ENCODE measurements around the gene NOL9.

Gene NOL9

DNA sequence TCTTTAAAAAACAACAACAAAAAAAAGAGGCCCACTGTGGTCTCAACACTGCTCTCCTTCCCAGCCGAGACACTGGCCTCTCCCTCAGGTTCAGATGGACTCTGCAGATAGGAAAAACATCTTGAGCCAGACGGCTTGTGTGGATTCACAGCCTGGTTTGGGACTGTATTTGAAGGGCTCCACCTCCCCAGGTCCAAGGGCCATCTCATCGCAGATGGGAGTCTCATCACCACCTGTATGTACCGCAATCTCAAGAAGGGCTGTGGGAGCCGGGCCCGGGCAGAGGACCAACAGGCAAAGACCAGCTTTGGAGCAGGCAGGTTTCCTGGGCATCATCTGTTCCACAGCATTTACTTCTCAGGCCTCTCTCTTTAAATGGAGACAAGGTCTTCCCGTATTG is 35.7 kb upstream of the NOL9 start:
- DNase-seq (ENCODE audit: low read depth in 2 of 2): no peak

DNA sequence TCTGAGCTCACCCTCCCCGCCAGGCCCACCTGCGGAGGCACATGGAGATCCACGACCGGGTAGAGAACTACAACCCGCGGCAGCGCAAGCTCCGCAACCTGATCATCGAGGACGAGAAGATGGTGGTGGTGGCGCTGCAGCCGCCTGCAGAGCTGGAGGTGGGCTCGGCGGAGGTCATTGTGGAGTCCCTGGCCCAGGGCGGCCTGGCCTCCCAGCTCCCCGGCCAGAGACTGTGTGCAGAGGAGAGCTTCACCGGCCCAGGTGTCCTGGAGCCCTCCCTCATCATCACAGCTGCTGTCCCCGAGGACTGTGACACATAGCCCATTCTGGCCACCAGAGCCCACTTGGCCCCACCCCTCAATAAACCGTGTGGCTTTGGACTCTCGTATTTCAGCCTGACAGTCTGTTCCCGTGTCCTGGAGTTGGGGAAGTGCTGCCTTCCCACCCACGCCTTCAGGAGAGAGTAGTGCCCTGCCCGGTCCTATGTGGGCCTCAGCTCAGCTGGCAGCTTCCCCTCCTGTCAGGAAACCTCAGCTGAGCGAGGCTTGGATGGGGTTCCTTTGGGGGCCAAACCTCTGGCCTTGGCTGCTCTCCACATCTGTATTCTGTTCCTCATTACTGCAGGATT is 34.7 kb upstream of the NOL9 start:
- no peak for DNase-seq (ENCODE audit: low read depth in 2 of 2)

DNA sequence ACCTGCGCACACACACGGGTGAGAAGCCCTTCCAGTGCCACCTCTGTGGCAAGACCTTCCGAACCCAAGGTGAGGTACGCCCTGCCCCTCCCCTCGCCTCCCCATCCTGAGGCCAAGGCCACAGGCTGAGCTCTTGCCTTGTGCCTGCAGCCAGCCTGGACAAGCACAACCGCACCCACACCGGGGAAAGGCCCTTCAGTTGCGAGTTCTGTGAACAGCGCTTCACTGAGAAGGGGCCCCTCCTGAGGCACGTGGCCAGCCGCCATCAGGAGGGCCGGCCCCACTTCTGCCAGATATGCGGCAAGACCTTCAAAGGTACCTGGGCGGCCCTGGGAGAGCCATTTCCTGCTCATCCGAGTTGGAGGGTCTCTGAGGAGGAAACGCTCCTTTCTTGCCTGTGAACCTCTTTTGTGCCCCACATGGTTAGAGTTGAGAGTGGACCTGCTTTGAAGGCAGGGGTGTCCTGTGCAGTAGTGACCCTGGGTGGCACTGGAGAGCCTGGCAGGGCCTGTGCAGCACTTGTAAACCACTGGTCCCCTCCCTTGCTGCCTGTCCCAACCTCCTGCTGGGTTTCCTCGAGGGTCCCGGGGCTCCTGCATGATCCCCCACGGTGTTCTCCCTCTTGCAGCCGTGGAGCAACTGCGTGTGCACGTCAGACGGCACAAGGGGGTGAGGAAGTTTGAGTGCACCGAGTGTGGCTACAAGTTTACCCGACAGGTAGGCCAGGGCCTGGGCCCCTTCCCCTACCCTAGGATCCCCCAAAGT is 34.0 kb upstream of the NOL9 start:
- DNase-seq (ENCODE audit: low read depth in 2 of 2): no peak

- no peak for DNase-seq (ENCODE audit: low read depth in 2 of 2)
These were observed 33.1 kb upstream of the NOL9 start for GRCh38 chr1:6587261-6588005.

GRCh38 chr1:6586404-6586816 is 32.1 kb upstream of the NOL9 start:
- no peak for DNase-seq (ENCODE audit: low read depth in 2 of 2)

DNA sequence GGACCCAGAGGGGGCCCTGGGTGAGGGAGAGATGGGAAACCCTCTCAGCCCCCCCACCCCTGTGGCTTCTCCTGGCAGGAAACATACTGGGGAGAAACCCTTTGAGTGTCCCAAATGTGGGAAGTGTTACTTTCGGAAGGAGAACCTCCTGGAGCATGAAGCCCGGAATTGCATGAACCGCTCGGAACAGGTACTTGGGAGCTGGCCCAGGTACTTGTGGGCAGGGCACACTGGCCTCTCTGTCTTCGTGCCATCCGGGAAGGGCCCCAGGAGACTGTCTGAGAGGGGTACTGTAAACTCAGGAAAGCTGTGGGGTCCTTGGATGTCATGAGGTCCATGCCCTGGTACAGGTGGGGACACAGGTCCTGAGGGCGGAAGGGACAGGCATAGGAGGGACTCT is 31.5 kb upstream of the NOL9 start:
- DNase-seq (ENCODE audit: low read depth in 2 of 2): no peak

- DNase-seq (ENCODE audit: low read depth in 2 of 2): no peak
These were observed 30.9 kb upstream of the NOL9 start for GRCh38 chr1:6585081-6585722.

DNA sequence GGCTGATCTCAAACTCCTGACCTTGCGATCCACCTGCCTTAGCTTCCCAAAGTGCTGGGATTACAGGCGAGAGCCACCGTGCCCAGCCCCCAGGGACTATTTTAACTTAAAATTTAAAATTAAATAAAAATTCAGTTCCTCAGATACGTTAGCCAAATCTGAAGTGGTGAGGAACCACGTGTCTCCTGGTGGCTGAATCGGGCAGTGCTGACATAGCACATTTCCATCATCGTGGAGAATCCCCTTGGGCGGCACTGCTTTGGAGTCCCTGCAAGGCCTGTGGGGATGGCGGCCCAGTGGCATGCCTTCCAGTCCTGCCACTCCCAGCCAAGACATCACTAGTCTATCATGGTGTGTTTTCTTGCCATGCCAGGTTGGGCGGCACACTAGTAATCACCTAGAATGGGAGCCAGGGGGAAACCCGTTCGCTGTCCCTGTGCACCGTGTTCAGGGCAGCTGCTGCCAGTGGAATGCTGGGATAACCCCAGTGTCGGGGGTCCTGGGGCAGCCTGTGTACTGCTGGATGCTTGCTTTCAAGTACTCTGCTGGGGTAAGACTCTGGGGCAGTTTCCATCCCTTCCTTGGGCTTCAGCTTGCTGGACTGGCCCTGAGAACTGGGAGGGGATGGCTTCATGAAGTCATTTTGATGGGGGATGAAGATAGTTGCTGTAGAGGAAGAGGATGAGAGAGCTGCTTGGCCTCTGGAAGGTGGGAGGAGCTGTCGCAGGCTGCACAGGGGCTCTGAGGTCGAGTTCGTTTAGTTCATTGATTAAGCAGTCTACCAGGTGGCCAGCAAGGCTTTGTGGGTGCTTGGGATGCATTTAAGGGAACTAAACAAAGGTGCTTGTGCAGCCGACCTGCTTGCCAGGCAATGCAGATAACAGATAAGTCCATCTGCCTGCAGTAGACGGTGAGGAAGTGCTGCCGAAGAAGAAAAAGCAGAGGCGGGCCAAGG is 30.1 kb upstream of the NOL9 start:
- no peak for DNase-seq (ENCODE audit: low read depth in 2 of 2)

- no peak for DNase-seq (ENCODE audit: low read depth in 2 of 2)
These were observed 28.1 kb upstream of the NOL9 start for GRCh38 chr1:6582370-6582769.

- DNase-seq (ENCODE audit: low read depth in 2 of 2): no peak
These were observed 27.4 kb upstream of the NOL9 start for GRCh38 chr1:6581561-6582305.

GRCh38 chr1:6580593-6581409 is 26.5 kb upstream of the NOL9 start:
- DNase-seq (ENCODE audit: low read depth in 2 of 2): no peak

- no peak for DNase-seq (ENCODE audit: low read depth in 2 of 2)
These were observed 25.8 kb upstream of the NOL9 start for GRCh38 chr1:6580119-6580592.

DNA sequence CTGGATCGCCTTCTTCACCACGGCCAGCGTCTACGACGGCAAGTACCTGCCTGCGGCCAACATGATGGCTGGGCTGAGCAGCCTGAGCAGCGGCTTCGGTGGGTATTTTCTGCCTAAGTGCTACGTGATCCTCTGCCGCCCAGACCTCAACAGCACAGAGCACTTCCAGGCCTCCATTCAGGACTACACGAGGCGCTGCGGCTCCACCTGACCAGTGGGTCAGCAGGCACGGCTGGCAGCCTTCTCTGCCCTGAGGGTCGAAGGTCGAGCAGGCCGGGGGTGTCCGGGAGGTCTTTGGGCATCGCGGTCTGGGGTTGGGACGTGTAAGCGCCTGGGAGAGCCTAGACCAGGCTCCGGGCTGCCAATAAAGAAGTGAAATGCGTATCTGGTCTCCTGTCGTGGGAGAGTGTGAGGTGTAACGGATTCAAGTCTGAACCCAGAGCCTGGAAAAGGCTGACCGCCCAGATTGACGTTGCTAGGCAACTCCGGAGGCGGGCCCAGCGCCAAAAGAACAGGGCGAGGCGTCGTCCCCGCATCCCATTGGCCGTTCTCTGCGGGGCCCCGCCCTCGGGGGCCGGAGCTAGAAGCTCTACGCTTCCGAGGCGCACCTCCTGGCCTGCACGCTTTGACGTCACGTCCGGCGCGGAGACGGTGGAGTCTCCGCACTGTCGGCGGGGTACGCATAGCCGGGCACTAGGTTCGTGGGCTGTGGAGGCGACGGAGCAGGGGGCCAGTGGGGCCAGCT is 25.2 kb upstream of the NOL9 start, which contains the start of gene ZBTB48:
Gene ZBTB48, plus strand, starts transcription at position 621 of the 745 bp plus-strand sequence. CDS start 616 bp downstream, outside the sequence.
- peak; percentile 93 to 97 for DNase-seq (ENCODE audit: low read depth in 2 of 2)

- DNase-seq (ENCODE audit: low read depth in 2 of 2): no peak
These were observed 24.5 kb upstream of the NOL9 start for GRCh38 chr1:6578624-6579373.

GRCh38 chr1:6577831-6578525 is 23.7 kb upstream of the NOL9 start:
- DNase-seq (ENCODE audit: low read depth in 2 of 2): no peak

DNA sequence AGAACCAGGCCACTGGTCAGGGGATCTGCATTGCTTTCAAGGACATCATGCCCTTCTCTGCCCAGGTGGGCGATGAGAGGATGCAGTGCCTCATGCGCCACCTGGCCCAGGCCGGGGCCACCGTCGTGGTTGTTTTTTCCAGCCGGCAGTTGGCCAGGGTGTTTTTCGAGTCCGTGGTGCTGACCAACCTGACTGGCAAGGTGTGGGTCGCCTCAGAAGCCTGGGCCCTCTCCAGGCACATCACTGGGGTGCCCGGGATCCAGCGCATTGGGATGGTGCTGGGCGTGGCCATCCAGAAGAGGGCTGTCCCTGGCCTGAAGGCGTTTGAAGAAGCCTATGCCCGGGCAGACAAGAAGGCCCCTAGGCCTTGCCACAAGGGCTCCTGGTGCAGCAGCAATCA is 20.5 kb upstream of the NOL9 start:
- DNase-seq (ENCODE audit: low read depth in 2 of 2): no peak

DNA sequence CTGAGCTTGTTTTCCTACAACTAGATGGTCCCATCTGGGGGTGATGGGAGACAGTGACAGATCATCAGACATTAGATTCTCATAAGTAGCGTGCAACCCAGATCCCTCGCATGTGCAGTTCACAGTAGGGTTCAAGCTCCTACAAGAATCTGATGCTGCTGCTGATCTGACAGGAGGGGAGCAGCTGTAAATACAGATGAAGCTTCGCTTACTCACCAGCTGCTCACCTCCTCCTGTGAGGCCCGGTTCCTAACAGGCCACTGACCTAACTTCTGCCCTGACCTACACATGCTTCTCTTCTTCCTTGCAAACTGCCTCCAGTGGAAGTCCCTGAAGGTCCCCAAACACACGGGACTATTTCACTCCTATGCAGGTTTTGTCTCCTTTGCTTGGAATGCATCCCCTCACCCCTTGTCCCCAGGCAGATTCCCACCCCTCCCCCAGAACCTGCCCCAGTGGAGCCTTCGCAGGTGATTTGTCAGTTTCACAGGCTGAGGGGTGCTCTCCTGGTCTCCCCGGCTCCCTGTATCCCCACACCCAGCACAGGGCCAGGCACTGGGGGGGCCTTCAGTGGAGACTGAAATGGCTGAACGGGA is 19.8 kb upstream of the NOL9 start:
- no peak for DNase-seq (ENCODE audit: low read depth in 2 of 2)

All from stimulated activated CD4-positive, alpha-beta T cell treated with anti-CD3 and anti-CD28 coated beads, Interleukin-15, amount 100 ng/mL, for 48 hours (primary cell).